ENCODE measurements around the gene UTS2. TPM values are rescaled to one million over a fixed set of nuclear protein-coding genes. Genes with fewer than 3 reads are reported as not detected.

Gene UTS2
- total and polyA plus RNA-seq, 7 donors, result 0.20 to 0.24 TPM; not detected in 5

DNA sequence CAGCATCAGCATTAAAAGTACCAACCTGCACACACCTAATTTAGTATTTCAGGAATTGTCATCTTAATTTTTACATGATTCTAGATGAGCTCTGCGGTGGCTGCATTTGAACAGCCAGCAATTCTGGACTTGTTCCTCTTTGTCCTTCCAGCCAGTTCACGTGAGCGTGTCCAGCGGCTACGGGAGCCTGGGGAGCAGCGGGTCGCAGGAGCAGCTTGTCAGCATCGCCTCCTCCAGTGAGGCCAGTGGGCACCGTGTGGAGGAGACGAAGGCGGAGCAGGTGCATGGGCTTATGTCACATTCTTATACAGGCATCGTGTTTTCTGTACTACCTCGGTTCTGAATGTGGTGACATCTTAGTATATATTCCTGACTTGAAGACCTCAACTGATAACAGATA is 43.1 kb downstream of the UTS2 start:
- intact Hi-C loops (cut with DNase I), result loop anchor here in 1 of 2 donors (2.0 kb wide), 1 partner anchor 31 kb away; no protein-coding TSS in a partner anchor
- no peak for DNase-seq

DNA sequence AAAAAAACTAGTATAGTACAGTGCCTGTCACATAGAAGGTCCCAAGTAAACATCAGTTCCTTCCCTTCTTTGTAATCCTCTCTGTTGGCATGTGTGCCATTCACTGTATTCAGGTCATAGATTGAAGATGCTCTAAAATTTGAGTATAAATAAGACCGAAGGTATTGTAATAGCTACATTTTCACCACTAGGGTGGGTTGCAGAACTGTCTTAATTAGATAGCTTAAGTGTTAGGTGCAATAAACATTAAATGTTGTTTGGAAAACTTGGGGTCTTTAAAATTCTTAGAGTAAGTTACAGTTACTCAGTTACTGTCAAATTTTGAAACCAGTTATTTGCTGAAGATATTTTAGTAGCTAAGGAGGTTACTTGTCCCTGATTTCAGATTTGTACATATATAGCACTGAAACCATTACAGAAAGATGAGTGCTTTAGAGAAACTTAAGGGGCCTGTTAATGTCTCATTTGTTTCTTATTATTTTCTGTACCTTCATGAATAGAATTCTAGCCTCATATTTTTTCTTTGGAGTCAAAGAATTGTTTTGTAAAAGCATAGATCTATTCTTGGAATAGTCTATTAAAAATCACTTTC is 44.5 kb downstream of the UTS2 start:
- peaks cover 17 to 98% of the 10 kb centered on the region in 2 donors for H3K36me3 ChIP-seq (ENCODE audit: insufficient read depth in 1 of 2, low read depth in 1 of 2)
- no peak for DNase-seq
- H3K27me3 ChIP-seq (ENCODE audit: insufficient read depth in 3 of 3, low read length in 2 of 3), result no peaks in the 10 kb centered on the region
- intact Hi-C loops (cut with DNase I), result no loop called here
- 27 to 43% (median 41%) methylated on average over 1 of the region's 1 CpG for WGBS, 3 donors
- TF ChIP-seq, protein P1, sequence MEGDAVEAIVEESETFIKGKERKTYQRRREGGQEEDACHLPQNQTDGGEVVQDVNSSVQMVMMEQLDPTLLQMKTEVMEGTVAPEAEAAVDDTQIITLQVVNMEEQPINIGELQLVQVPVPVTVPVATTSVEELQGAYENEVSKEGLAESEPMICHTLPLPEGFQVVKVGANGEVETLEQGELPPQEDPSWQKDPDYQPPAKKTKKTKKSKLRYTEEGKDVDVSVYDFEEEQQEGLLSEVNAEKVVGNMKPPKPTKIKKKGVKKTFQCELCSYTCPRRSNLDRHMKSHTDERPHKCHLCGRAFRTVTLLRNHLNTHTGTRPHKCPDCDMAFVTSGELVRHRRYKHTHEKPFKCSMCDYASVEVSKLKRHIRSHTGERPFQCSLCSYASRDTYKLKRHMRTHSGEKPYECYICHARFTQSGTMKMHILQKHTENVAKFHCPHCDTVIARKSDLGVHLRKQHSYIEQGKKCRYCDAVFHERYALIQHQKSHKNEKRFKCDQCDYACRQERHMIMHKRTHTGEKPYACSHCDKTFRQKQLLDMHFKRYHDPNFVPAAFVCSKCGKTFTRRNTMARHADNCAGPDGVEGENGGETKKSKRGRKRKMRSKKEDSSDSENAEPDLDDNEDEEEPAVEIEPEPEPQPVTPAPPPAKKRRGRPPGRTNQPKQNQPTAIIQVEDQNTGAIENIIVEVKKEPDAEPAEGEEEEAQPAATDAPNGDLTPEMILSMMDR (IDR thresholded peaks at IDR 0.05), result peak; percentile 37
- no peaks in the 10 kb centered on the region for H3K4me1 ChIP-seq
- H3K4me3 ChIP-seq, result no peak overlapping the region
- H3K27ac ChIP-seq, result no peak overlapping the region
- ATAC-seq, result no peak
- H3K9me3 ChIP-seq, result no peaks in the 10 kb centered on the region

More for the DNA sequence above, 43.1 kb downstream of the UTS2 start:
- TF ChIP-seq, protein P1 (IDR thresholded peaks at IDR 0.05), result no peak
- H3K9me3 ChIP-seq, result no peaks in the 10 kb centered on the region
- no peak overlapping the region for H3K27ac ChIP-seq
- ATAC-seq, result no peak
- H3K4me3 ChIP-seq, result no peak overlapping the region
- no peaks in the 10 kb centered on the region for H3K27me3 ChIP-seq (ENCODE audit: insufficient read depth in 3 of 3, low read length in 2 of 3)
- peaks cover 16 to 98% of the 10 kb centered on the region in 2 donors for H3K36me3 ChIP-seq (ENCODE audit: insufficient read depth in 1 of 2, low read depth in 1 of 2)
- no peaks in the 10 kb centered on the region for H3K4me1 ChIP-seq
- WGBS, 3 donors, result 88 to 90% (median 90%) methylated on average over 13 of the region's 13 CpGs

DNA sequence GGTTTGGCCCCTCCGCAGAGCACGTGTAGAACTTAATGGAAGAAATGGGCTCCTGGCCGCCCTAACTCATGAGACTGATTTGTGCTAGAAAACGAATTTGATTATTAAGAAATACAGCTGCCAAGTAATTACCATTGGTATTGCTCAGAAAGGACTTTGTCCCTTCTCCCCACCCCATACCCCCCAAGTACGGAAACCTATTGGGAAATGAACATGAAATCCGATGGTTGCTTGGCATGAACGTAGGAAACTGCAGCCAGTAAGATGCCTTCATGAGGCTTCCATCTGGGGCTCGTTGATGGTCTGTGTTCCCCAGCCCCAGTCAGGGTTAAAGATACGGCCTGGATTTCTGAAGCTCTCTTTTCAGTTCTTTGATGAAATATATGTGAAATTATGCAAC is 47.4 kb downstream of the UTS2 start:
- DNase-seq, result no peak
- Histone ChIP-seq H3K27ac (no peak overlapping the region), H3K4me1 (no peaks in the 10 kb centered on the region), H3K4me3 (no peak overlapping the region), H3K36me3 (ENCODE audit: insufficient read depth in 1 of 2, low read depth in 1 of 2) (peaks cover 15 to 100% of the 10 kb centered on the region in 2 donors), H3K9me3 (no peaks in the 10 kb centered on the region), H3K27me3 (ENCODE audit: insufficient read depth in 3 of 3, low read length in 2 of 3) (no peaks in the 10 kb centered on the region)
- 78 to 89% (median 80%) methylated on average over 9 of the region's 9 CpGs for WGBS, 3 donors
- no peak for ATAC-seq
- intact Hi-C loops (cut with DNase I), result no loop called here
- TF ChIP-seq, protein P1 (IDR thresholded peaks at IDR 0.05), result no peak

Other genes with a start within 250 kb of the UTS2 start
- 10 to 100 TPM; 54.3 to 71.6 (median 66.8) TPM for gene VAMP3, start 81.8 kb downstream of the UTS2 start, total RNA-seq
- gene VAMP3, start 81.8 kb downstream of the UTS2 start, polyA plus RNA-seq, result 10 to 100 TPM; 35.0 to 68.7 (median 48.1) TPM
- gene PER3, start 68.8 kb downstream of the UTS2 start, total RNA-seq, result 10 to 100 TPM in 3 of 4 donors, 1 to 10 TPM in 1; 4.8 to 15.1 (median 10.5) TPM
- 1 to 10 TPM; 1.4 to 2.0 (median 1.8) TPM for gene PER3, start 68.8 kb downstream of the UTS2 start, polyA plus RNA-seq
- gene TNFRSF9, start 87.8 kb upstream of the UTS2 start, total RNA-seq, result under 1 TPM in 1 of 4 donors, not detected in 3; 0.12 TPM
- gene TNFRSF9, start 87.8 kb upstream of the UTS2 start, polyA plus RNA-seq, result under 1 TPM in 2 of 3 donors, not detected in 1; 0.01 TPM
- 100 to 1,000 TPM; 389 to 467 (median 417) TPM for gene PARK7, start 108.6 kb upstream of the UTS2 start, total RNA-seq
- gene PARK7, start 108.6 kb upstream of the UTS2 start, polyA plus RNA-seq, result 100 to 1,000 TPM; 430 to 441 (median 432) TPM
- gene ERRFI1, start 173.2 kb upstream of the UTS2 start, total RNA-seq, result 10 to 100 TPM; 23.2 to 76.2 (median 58.7) TPM
- 10 to 100 TPM; 55.4 to 99.9 (median 94.9) TPM for gene ERRFI1, start 173.2 kb upstream of the UTS2 start, polyA plus RNA-seq